ENCODE results near the gene PITPNM2.

The PITPNM2 gene

GRCh38 chr12:123150744-123151456 lies at the start of gene PITPNM2:
Gene PITPNM2, minus strand, starts transcription at chr12:123151090. Its CDS starts 116,500 bp downstream, at chr12:123034590.
- peak; percentile 68 for DNase-seq

DNA sequence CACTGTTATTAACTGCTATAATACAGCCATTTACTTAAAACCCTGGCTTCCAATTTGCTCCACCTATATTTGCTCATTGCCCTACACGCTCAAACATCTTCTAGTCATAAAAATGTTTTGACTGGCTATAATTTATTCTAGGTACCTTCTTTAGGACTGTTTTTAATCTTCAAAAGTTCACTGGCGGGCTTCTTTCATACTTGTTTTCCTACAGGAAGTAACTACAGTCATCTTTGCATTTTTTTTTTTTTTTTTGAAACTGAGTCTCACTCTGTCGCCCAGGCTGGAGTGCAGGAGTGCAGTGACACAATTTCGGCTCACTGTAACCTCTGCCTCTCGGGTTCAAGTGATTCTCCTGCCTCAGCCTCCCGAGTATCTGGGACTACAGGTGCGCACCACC lies 49.5 kb upstream of the PITPNM2 start:
- DNase-seq, result no peak

DNA sequence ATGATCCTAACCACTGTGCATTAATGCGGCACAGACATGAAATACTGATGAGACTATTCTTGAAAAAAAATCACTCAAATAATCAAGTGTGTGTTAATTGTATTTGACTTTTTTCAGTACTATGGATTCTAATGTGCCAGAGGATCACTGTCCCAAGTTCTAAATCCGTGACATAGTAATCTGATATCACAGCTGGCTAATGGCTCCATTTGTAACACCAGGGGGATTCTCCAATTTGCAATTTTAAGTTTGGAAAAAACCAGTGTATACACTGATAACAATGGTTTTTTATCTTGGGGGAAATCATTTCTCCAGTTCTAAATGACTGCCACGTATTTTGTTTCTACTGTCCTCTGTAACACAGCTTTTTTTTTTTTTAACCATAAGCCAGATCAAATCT lies 49.0 kb upstream of the PITPNM2 start:
- DNase-seq, result no peak

- no peak for DNase-seq
These were observed 36.7 kb upstream of the PITPNM2 start for GRCh38 chr12:123187637-123188036.

- no peak for DNase-seq
These were observed 29.3 kb upstream of the PITPNM2 start for GRCh38 chr12:123180171-123180570.

GRCh38 chr12:123171967-123172366 lies 21.1 kb upstream of the PITPNM2 start:
- no peak for DNase-seq

DNA sequence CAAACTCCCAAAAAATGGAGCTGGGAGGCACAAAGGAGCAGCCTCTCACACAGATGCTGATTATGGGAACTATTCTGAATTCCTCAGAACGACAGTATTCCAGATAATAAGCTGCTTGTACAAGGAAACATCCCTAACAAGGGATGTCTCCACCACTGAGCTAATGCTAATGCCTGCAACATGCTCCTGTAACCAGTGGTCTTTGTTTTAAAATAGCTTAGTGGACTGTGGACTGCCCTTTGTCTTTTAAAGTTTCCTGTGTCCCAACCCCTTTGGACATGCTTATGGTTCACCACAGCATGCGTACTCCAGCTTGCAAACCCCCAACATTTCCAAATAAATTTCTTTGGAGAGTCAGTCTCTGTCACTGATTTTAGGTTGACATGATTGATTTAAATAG lies 16.4 kb upstream of the PITPNM2 start:
- no peak for DNase-seq

DNA sequence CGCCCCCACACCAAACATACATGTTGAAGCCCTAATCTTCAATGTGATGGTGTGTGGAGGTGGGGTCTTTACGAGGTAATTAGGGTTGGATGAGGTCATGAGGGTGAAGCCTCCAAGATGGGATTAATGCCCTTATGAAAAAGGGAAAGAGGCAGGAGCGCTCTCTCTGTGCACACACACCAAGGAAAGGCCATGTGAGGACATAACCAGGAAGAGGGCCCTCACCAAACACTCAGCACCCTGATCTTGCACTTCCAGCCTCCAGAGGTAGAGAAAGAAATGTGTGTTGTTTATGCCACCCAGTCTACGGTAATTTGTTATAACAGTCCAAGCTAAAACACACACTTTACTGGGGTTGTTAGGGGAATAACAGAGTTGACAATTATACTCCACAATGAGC lies 14.6 kb upstream of the PITPNM2 start:
- no peak for DNase-seq

- no peak for DNase-seq
These were observed 13.9 kb upstream of the PITPNM2 start for GRCh38 chr12:123164710-123165261.

DNA sequence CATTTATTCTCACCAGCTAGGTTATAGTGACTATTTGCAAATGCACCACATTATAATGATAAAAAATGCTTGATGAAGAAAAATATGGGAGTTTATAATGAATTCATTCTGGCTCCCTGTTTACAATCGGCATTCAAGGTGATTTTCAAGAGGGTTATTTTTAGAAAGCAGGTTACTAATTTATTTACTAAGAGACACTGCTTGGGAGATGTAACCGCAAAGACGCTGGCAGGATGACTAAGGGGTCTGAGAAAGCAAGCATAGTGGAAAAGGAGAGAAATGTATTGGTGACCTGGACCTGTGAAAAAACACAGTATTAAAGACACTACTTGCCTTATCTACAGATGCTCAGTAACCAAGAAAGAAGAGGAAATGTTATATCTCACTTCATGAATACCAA lies 13.3 kb upstream of the PITPNM2 start:
- DNase-seq, result no peak

- no peak for DNase-seq
These were observed 12.3 kb upstream of the PITPNM2 start for GRCh38 chr12:123163227-123163626.

DNA sequence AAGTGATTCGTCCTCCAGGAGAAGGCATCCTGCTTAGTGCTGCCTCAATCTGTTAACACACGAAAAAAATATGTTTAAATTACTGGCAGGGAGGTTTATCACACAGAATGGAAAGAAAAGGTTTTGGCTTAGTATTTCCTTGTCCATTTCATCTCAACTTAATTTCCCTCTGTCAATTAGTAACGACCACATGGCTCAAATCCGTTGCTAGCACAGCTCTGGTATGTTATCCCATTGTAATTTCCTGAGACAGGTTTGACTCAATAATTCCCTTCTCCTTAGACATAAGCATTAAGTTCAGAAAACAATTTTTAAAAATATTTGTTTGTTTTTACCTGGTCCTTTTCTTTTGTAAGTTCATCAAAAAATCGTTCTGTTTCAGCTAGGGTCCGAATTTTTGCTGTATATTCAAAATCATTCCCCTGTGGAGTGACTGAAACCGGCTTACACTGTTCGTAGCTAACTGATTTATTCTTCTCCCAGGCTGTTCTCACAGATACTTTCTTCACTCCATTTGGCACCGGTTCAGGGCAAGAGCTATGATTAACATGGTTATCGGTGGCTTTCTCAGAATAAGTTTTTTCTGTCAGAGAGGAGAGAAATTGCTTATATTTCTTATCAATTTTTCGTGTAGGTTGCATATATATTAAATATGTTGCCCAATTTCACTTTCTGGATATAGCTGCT lies 10.1 kb upstream of the PITPNM2 start:
- DNase-seq, result no peak

GRCh38 chr12:123153906-123154305 lies 3.0 kb upstream of the PITPNM2 start:
- no peak for DNase-seq

GRCh38 chr12:123152833-123153232 lies 1.9 kb upstream of the PITPNM2 start:
- no peak for DNase-seq

- no peak for DNase-seq
These were observed 866 bp upstream of the PITPNM2 start for GRCh38 chr12:123151457-123152454.

GRCh38 chr12:123150275-123150743 lies 581 bp downstream of the PITPNM2 start:
- peak; percentile 66 for DNase-seq

GRCh38 chr12:123149501-123150274 lies 1.2 kb downstream of the PITPNM2 start:
- DNase-seq, result no peak

DNA sequence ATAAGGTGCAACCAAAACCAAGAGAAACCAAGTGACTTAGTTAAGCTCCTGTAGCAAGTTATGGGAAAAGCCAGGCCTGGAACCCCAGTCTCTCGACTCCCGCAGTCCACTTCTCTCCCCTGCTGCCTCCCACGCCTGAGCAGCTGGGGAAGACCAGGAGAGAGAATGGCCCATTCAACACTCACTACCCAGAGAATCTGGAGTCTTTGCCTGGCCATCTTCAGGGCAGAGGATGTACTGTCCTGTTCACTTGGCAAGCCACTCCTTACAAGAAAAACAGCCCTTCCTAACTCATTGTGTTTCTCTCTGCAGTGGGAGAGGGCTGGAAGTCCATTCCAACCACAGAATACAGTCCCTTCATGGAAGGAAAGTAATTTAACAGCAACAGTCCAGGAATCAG lies 1.8 kb downstream of the PITPNM2 start:
- no peak for DNase-seq

- DNase-seq, result no peak
These were observed 2.2 kb downstream of the PITPNM2 start for GRCh38 chr12:123148655-123149054.

GRCh38 chr12:123148223-123148622 lies 2.7 kb downstream of the PITPNM2 start:
- no peak for DNase-seq

DNA sequence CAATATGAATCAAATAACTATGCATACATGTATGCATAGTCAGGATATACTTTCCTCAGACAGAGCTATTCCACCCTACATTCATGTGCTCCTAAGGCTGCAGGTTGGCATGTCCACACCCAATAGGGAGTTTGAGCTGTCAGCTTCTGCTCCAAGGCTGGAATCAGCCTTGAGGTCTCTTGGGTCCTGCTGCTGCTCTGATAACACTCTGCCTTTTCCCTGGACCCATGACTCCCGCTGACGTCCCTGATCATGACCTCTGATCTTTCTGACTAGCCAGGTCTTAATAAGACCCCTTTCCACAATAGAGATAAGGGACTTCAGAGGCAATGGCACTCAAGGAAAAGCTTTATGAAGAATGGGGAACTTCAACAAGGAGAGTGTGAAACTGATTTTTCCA lies 5.7 kb downstream of the PITPNM2 start:
- no peak for DNase-seq

Data from right hindlimb (tissue), 1 donor.